Peyer's patch (tissue), 4 donors: Measurements from ENCODE around the gene SH3GLB1. TPM values are rescaled to one million over a fixed set of nuclear protein-coding genes. Genes with fewer than 3 reads are reported as not detected.
A peak's percentile ranks its signal among the peaks of the same experiment; 100 is the strongest.

ENCODE experiments used
- DNase-seq, 3 donors: peaks; one replicate each; pipeline ENCODE4 v3.0.0-alpha.2; 2017 to 2019
- H3K27ac ChIP-seq, 4 donors: fragments of 200-600 bp; sonication (generic); one replicate each; pipeline ENCODE4 v1.5.1; 2016 to 2019
- H3K27me3 ChIP-seq, 2 donors: fragments of 200-600 bp; sonication (generic); one replicate each; pipeline ENCODE4 v1.5.1; 2019
- H3K36me3 ChIP-seq, 3 donors: fragments of 200-600 bp; sonication (generic); one replicate each; pipeline ENCODE4 v1.5.1; 2016 to 2019
- H3K4me1 ChIP-seq, 4 donors: fragments of 200-600 bp; sonication (generic); one replicate each; pipeline ENCODE4 v1.5.1; 2016 to 2019
- H3K4me3 ChIP-seq, 4 donors: fragments of 200-600 bp; sonication (generic); 1 replicate in 3 of 4; 2 replicates in 1 of 4; pipeline ENCODE4 v1.5.1; 2016 to 2019; ENCODE audit warnings: mild to moderate bottlenecking in 1 of 4
- H3K9me3 ChIP-seq, 4 donors: fragments of 200-600 bp; sonication (generic); one replicate each; pipeline ENCODE4 v1.5.1; 2016 to 2019; ENCODE audit warnings: mild to moderate bottlenecking in 1 of 4
- CTCF ChIP-seq, 6 experiments: fragments of 450-650 bp in 4 of 6; fragments of 200-600 bp in 2 of 6; sonication (generic) in 1 of 6; IDR thresholded peaks; one replicate each; pipeline ENCODE4 v1.5.1; 2017 to 2019; ENCODE audit warnings: antibody characterized with exemption in 6 of 6, mild to moderate bottlenecking in 3 of 6, moderate library complexity in 1 of 6
- POLR2A ChIP-seq, 2 donors: fragments of 450-650 bp; IDR thresholded peaks; one replicate each; pipeline ENCODE4 v1.5.1; 2017; ENCODE audit warnings: antibody characterized with exemption in 2 of 2, mild to moderate bottlenecking in 2 of 2, moderate library complexity in 2 of 2
- total RNA-seq, 4 donors: library from RNA; depleted of rRNA; stranded (reverse); fragments of >200 nt; gene quantifications; one replicate each; pipeline ENCODE4 v1.1.0, GENCODE V29; 2016

The SH3GLB1 gene
- total RNA-seq, 4 donors from 2014 or later: 42.2 to 62.7 (median 45.9) TPM

GRCh38 chr1:86750530-86750929 lies 46.2 kb downstream of the SH3GLB1 start:
- no peaks in the 10 kb centered on the region for H3K4me1 ChIP-seq
- no peaks in the 10 kb centered on the region for H3K27me3 ChIP-seq
- H3K27ac ChIP-seq: no peak overlapping the region
- no peaks in the 10 kb centered on the region for H3K9me3 ChIP-seq
- no peak for DNase-seq
- peaks cover 0 to 9% (median 0%) of the 10 kb centered on the region in 3 donors for H3K36me3 ChIP-seq
- TF ChIP-seq CTCF (IDR thresholded peaks at IDR 0.05): no peak
- no peak for TF ChIP-seq POLR2A (IDR thresholded peaks at IDR 0.05)
- H3K4me3 ChIP-seq: no peak overlapping the region

GRCh38 chr1:86751923-86752322 lies 47.5 kb downstream of the SH3GLB1 start:
- Histone ChIP-seq H3K4me3 (no peak overlapping the region), H3K36me3 (peaks cover 0 to 8% (median 0%) of the 10 kb centered on the region in 3 donors)
- no peak for TF ChIP-seq CTCF (IDR thresholded peaks at IDR 0.05)
- no peak for TF ChIP-seq POLR2A (IDR thresholded peaks at IDR 0.05)

GRCh38 chr1:86753700-86754099 lies 49.3 kb downstream of the SH3GLB1 start:
- Histone ChIP-seq H3K9me3 (no peaks in the 10 kb centered on the region), H3K27me3 (no peaks in the 10 kb centered on the region), H3K27ac (no peak overlapping the region), H3K36me3 (no peaks in the 10 kb centered on the region), H3K4me3 (no peak overlapping the region), H3K4me1 (no peaks in the 10 kb centered on the region)
- TF ChIP-seq CTCF (IDR thresholded peaks at IDR 0.05) (peak in 2 of 6 experiments; percentile 23 to 27), POLR2A (IDR thresholded peaks at IDR 0.05) (no peak)
- DNase-seq: no peak

More at GRCh38 chr1:86751923-86752322, 47.5 kb downstream of the SH3GLB1 start:
- Histone ChIP-seq H3K9me3 (no peaks in the 10 kb centered on the region), H3K27me3 (no peaks in the 10 kb centered on the region), H3K27ac (no peak overlapping the region), H3K4me1 (no peaks in the 10 kb centered on the region)
- DNase-seq: no peak

GRCh38 chr1:86754265-86754974 lies 50.0 kb downstream of the SH3GLB1 start:
- Histone ChIP-seq H3K27me3 (no peaks in the 10 kb centered on the region), H3K36me3 (no peaks in the 10 kb centered on the region), H3K4me3 (no peak overlapping the region), H3K4me1 (no peaks in the 10 kb centered on the region), H3K9me3 (no peaks in the 10 kb centered on the region), H3K27ac (no peak overlapping the region)
- TF ChIP-seq CTCF (IDR thresholded peaks at IDR 0.05) (no peak), POLR2A (IDR thresholded peaks at IDR 0.05) (no peak)
- DNase-seq: no peak

GRCh38 chr1:86756062-86756406 lies 51.7 kb downstream of the SH3GLB1 start:
- DNase-seq: no peak
- no peak overlapping the region for H3K4me3 ChIP-seq
- H3K4me1 ChIP-seq: no peaks in the 10 kb centered on the region
- H3K36me3 ChIP-seq: no peaks in the 10 kb centered on the region
- H3K9me3 ChIP-seq: no peaks in the 10 kb centered on the region
- no peak overlapping the region for H3K27ac ChIP-seq
- TF ChIP-seq CTCF (IDR thresholded peaks at IDR 0.05): no peak
- TF ChIP-seq POLR2A (IDR thresholded peaks at IDR 0.05): no peak
- H3K27me3 ChIP-seq: no peaks in the 10 kb centered on the region
